Body of pancreas (tissue), 4 donors: ENCODE data around the gene RNF157.

Experiments
- CTCF ChIP-seq, 7 experiments: fragments of 450-650 bp in 4 of 7; fragments of 200-600 bp in 3 of 7; sonication (generic) in 3 of 7; IDR thresholded peaks; one replicate each; pipeline ENCODE4 v1.5.1; 2016 to 2019; ENCODE audit warnings: antibody characterized with exemption in 7 of 7
- POLR2A ChIP-seq, 3 donors: fragments of 450-650 bp; IDR thresholded peaks; one replicate each; pipeline ENCODE4 v1.6.1; 2016; ENCODE audit warnings: antibody characterized with exemption in 3 of 3, mild to moderate bottlenecking in 2 of 3

GRCh38 chr17:76171706-76172105 is 68.6 kb downstream of the RNF157 start:
- TF ChIP-seq POLR2A (IDR thresholded peaks at IDR 0.05) (no peak), CTCF (IDR thresholded peaks at IDR 0.05) (no peak)
